Measurements from ENCODE around the gene PSMC2.

PSMC2 gene

DNA sequence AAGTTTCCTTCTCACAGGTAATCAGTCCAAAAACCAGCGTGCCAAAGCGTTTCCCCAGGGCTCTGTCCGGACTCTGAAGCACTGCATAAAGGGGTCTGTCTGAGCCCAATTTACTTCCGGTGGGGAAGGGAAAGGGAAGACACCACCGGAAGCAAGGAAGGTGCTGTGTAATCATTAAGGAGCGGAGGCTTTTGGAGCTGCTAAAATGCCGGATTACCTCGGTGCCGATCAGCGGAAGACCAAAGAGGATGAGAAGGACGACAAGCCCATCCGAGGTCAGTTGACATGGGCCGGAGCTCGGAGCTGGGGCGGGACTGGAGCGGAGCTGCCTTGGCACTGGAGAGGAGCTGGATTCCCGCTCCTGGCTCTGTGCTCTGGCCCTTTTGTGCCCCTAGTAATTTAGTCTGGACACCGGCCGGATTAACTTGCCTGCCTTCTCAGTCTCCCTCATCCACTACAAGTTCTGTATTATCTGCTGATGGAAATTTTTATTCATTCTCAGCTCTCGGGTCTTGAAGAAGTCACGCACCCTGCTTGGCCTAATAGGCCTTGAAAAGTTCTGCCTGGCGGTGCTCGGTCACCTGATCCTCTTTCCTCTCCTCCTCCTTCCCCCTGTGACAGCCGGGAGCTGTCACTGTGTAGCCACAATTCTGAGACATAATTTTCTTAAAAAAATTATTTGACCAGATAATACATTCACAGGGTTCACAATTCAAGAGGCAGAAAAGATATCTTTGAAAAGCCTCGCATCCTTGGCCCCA lies at the start of gene PSMC2:
PSMC2 (plus strand) TSS at position 137 of the 761 bp plus-strand sequence; CDS start at position 206, 69 bp downstream.
- peak; percentile 86 for DNase-seq

GRCh38 chr7:103297837-103298179 lies 49.6 kb upstream of the PSMC2 start:
- DNase-seq: no peak

GRCh38 chr7:103299660-103300059 lies 47.8 kb upstream of the PSMC2 start:
- DNase-seq: no peak

GRCh38 chr7:103301441-103301840 lies 46.0 kb upstream of the PSMC2 start:
- DNase-seq: no peak

DNA sequence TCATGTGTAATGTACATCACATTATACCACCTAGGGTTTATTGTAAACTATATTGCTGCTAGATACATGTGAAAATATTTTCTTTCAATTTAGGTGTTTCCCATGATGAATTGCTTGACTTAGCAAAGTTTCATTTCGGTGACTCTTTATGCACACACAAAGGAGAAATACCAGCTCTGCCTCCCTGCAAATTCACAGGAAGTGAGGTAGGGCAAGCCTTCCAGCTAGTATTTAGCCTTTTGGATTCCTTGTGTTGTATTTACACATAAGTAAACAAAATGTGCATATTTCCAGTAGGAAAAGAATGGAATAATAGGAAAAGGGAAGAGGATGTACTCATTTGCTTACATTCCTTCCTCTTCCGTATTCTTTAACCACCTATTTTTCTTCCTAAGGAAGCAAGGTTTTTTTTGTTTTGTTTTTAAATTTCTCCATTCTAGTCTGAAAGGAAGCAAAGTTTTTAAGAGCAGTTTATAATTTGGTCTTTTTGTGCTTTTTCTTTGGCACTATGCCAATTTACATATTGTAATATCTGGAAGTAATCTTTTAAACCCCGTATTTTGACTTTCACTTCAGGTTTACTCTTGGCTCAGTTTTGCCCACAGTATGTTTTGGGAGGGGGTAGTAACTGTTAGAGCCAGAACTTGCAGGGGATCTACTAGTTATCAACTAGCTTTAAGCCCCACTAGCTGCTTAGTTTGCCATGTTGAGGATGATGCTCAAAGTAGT lies 39.8 kb upstream of the PSMC2 start:
- no peak for DNase-seq

DNA sequence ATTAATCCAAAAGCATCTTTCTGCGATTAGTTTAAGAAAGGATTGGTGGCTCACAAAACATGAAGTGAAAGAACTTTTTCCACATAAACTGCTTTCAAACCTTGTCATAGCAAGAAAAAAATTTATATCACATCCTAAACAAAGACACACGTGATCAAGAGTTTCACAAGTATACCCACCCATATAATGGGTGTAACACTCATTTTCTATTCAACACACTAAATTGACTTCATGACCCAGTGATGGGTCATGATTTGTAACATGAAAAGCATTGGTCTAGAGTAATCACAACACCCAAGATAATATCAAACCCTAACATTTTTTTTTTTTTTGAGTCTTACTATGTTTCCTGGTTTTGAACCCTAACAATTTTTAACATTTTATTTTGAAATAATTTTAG lies 32.6 kb upstream of the PSMC2 start:
- no peak for DNase-seq

- no peak for DNase-seq
Observed at GRCh38 chr7:103316380-103316941, 31.0 kb upstream of the PSMC2 start.

DNA sequence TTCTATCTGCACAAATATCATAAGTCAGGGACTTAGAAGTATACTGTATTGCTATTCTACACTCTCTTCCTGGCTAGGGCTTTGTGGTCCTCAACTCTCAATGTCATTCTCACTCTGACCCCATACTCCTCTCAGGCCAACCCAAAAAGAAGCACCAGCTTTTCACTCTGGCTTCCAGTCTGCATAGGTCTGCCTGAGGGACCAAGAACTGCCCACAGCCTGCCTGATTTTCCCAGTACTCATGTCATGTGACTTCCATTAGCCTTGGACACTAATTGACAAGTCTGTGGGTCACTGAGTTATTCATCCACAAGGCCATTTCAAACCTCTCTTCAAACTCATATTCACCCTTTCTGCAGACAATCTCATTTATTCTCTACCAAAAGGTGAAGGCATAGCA lies 30.4 kb upstream of the PSMC2 start:
- no peak for DNase-seq

DNA sequence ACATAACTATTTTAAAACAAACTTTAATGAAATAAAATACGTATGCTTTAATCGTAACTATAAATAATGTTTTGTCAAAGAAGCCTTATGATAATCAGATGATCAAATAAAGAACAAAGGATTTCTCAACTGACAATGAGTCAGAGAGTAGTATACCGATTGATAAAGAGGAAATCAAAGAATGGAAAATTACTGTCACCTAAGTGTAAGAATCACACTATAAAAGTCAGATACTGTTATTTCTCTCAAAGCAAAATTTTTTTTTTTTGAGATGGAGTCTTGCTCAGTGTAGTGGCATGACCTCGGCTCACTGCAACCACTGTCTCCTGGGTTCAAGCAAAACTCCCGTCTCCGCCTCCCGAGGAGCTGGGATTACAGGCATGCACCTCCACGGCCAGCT lies 21.7 kb upstream of the PSMC2 start:
- DNase-seq: no peak

DNA sequence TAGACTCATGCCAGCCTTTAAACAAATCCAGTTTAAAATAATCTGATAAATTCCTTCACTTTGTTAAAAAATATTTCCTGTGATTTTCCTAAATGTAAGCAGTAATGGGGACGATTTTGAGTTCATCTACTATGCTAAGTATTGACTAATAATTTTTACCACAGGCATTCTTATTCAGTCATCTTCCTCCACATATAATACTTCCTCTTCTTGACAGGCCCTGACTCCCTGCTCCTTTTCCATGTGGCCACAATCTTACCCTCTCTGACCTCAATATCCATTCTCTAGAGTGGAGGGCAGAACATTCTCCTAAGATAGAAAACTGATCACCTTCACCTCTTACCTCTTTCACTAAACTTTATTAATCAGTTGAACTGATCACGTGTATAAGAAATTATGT lies 10.7 kb upstream of the PSMC2 start:
- DNase-seq: no peak

- DNase-seq: no peak
Observed at GRCh38 chr7:103338864-103339263, 8.6 kb upstream of the PSMC2 start.

GRCh38 chr7:103341466-103341865 lies 6.0 kb upstream of the PSMC2 start:
- no peak for DNase-seq

DNA sequence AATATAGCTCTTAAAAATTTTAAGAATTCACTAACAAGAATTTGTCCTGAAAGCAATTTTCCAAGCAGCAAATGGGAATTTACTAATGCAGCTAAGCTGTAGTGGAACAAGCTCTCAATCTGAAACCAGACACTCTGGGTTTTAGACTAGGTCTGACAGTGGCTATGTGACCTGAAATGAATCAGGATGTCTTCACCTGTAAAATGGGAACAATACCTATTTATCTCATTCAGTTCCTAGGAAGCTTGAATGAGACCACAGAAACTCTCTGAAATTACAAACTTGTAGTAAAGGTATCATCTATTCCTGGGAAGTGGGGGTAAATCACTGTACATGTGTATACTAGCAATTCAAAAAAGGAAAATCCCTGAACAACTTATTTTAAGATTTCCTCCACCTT lies 4.1 kb upstream of the PSMC2 start:
- DNase-seq: no peak

- no peak for DNase-seq
Observed at GRCh38 chr7:103343758-103344452, 3.5 kb upstream of the PSMC2 start.

DNA sequence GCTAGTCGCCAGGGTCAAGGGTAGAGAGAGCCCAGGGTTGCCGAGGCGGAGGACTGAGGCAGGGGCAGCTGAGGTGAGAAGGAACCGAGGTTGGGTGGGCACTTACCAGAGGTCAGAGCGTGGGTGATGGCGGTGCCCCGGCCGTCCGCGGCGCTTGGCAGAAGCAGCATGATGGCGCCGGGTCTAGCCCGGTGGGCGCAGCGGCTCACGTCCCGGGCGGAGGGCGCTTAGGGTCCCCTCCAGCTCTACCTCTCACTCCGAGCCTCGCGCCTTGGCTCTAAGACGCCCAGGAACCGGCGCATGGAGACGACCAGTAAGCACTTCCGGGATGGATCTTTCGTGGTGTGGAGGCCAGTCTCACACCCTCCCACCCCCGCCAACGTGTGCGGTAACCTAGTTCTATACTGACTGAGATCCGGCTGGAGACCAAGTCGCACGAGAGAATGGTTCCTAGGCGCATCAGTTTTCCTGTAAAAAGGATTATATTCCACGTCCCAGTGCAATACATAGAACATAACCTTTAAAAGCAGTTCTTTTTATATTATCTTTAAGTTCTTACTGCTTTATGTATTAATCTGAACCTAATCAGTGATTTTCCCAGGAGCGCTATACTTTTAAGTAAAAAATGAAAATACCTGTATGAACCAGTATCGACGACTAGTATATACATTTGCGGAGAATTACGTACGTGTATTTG lies 2.8 kb upstream of the PSMC2 start, which contains the start of gene DNAJC2:
DNAJC2 (minus strand) TSS at position 315 of the 697 bp plus-strand sequence; CDS start at position 170, 145 bp downstream.
- peak; percentile 85 for DNase-seq

DNA sequence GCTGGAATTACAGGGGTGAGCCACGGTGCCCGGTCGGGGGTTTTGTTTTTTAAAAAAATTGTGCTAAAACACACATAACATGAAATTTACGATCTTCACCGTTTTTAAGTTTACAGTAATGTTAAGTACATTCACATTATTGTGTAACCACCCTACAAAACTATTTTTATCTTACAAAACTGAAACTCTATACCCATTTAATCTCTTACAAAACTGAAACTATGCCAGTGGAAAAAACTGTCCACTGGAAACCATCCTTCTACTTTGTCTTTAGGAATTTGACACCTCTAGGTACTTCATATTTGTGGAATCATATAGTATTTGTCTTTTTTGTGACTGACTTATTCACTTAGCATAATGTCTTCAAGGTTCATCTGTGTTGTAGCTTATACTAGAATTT lies 1.0 kb upstream of the PSMC2 start:
- DNase-seq: no peak

- DNase-seq: no peak
Observed at GRCh38 chr7:103348452-103348851, 1.0 kb downstream of the PSMC2 start.

- DNase-seq: no peak
Observed at GRCh38 chr7:103348959-103349358, 1.5 kb downstream of the PSMC2 start.

DNA sequence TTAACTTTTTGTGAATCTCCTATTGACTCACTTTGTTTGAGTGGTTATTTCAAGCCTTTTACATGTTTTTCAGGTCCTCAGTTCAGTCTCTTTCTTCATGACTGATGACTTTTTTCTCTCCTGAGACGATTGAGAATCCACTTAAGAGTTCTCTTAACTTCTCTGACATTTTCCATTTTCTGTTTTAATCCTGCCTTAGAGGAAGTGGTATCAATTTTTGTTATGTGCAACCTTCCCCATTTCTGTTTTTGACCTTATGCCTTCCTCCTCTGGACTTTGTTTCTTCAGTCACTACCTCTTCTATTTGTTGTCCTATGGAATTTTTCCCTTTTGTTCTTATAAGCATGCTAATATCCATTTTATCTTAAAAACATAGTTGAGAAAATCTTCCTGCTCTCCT lies 2.4 kb downstream of the PSMC2 start:
- DNase-seq: no peak

GRCh38 chr7:103369432-103369831 lies 22.0 kb downstream of the PSMC2 start:
- no peak for DNase-seq

- no peak for DNase-seq
Observed at GRCh38 chr7:103373866-103374643, 26.6 kb downstream of the PSMC2 start.
